ENCODE data around the gene OTUB2.

DNA sequence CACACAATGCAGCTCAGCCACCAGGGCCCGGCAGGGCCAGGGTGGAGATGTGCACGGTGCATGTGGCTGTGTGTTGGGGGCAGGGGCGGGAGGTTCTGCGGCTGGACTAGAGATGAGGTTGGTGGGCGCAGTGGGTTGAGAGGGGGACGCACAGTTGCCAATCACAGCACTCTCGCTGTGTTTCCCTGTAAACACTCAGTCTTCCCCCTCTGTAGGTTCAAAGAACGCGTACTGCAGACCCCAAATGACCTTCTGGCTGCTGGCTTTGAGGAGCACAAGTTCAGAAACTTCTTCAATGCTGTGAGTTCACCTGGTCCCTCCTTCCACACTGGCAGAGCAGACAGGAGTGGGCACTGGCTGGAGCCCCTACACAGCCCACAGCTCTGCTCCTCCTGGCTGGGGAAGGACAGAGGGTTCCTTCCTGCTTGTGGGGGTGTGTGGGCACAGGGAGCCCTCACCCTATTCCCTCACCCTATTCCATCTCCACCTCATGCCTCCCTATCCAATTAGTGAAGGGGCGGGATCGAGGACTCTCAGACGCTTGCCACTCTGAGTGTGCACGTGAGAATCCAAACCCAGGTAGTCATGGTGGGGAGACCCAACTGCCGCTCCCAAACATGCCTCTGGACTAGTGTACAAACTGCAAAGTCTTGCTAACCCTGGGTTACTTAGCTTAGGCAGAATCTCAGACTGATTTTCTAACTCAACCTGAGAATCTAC lies 17.8 kb downstream of the OTUB2 start:
- TF ChIP-seq CTCF (IDR thresholded peaks at IDR 0.05): no peak
- no peak for TF ChIP-seq POLR2A (IDR thresholded peaks at IDR 0.05)
